HG03103 (cell line): Measurements from ENCODE around the gene TFB1M.
A peak's percentile ranks its signal among the peaks of the same experiment; 100 is the strongest.
"Not testable (repeated sequence)": the region's sequence is repeated elsewhere in the genome, so short reads cannot be mapped to it uniquely, and the experiment has no call there.

ENCODE experiments used
- ATAC-seq: cut with Tn5 transposase; IDR thresholded peaks from one replicate; pipeline ENCODE4 v1.9.1; 2021; ENCODE audit warnings: low read depth; ENCODE audit not compliant: unreplicated experiment

The TFB1M gene

DNA sequence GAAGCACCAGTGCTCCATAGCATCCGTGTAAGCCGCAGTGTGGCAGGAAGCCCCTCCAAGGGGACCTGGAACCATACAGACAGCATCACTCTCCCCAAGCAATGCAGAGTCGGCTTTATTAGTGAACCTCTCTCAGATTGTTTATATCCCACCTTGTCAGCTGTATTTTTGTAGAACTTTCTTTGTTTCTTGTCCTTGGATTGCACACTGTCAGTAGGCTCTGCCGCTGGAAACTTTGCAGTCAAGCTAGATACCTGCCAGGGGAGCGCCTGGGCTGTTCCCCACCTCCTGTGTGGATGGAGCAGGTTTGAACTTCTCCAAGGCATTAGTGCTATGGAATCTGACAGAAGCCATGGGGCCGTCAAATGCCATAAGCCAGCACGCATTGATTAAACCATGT lies 69.1 kb downstream of the TFB1M start:
- no peak for ATAC-seq

DNA sequence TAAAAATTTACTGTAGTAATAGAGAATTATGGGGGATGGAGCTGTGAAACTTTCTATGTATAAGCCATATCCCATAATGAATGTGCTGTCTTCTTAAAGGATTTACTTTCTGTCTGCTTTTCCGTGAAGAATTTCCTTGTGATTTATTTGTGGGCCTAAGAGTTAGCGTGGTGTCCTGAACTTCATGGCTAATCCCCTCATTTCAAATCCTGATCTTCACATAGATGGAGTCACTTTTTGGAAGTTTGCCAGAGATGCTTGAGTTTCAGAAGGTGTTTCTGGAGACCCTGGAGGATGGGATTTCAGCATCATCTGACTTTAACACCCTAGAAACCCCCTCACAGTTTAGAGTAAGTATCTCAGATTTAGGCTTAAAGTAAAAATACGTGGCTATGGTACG lies 69.8 kb downstream of the TFB1M start:
- ATAC-seq, result no peak

DNA sequence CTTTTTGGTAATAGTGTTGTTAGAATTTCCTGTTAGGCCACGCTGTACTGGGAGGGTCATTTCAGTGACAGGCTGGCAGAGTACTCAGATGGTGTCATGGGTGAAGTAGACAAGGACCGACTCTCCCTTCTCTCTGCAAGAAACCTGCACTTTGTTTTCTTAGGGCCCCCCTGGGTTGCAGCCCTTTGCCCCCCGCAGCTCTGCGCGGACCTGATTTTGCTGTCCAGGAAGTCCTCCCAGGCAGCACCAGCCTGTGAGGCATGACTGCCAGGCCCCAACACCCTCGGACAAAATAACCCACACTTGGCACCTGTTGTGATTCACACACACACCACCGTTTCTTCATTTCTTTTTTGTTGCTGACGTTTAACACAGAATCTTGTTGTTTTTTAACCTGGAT lies 72.3 kb downstream of the TFB1M start:
- no peak for ATAC-seq

DNA sequence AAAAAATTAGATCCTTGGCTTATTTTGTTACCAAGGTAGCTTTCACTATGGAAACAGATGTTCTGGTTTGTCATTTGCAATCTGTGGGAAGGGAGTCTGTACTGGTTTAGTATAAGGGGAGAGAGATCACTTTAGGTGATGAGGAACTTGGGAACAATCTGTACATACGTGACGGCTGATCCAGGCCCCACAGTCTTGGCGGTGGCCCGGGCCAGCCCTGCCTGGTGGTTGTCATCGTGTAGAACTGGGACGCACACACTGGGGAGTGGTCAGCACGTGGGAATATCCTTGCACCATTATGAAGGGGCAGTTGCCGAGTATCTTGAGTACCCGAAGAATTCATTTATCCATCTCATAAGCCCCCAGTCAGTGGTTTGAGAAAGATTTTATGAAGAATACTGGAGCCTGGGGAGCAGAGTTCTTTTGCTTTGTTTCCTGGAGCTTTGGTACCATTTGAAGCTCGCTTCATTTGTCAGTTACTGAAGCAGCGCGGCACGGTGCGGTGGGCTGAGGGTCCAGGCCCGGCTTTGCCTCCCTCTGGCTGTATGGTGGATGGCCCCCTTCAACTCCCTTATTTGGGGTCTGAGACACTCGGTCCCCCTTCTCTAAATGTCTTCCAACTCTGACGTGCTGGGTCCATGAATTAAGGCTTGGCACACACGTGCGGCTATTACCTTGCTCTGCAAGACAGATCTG lies 73.2 kb downstream of the TFB1M start:
- no peak for ATAC-seq

DNA sequence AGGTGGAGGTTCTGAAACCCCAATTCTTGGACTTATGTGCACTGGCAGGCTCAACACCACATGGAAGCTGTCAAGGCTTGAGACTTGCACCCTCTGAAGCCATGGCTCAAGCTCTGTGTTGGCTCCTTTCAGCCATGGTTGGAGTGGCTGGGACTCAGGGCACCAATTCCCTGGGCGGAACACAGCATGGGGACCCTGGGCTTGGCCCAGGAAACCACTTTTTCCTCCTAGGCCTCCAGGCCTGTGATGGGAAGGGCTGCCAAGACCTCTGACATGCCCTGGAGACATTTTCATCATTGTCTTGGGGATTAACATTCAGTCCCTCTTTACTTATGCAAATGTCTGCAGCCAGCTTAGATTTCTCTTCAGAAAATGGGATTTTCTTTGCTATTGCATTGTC lies 76.7 kb downstream of the TFB1M start:
- no peak for ATAC-seq

DNA sequence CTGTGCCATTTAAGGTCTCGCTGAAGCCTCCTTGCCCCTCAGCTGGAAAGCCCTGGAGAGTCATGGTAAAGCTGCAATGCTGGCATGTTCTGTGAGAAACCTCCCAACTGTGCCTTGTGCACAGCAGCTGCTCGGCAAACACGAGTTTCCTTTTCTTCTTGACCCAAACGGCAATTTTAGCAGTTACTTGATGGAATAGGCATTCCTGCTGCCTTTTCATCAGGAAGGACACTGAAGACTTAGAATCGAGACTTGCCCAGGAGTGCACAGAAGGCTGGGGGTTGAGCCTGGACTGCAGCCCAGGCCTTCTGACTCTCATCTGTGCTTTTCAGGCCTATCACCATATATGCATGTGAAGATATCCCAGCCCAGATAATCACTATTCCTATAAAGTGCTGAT lies 79.2 kb downstream of the TFB1M start:
- ATAC-seq, result no peak

DNA sequence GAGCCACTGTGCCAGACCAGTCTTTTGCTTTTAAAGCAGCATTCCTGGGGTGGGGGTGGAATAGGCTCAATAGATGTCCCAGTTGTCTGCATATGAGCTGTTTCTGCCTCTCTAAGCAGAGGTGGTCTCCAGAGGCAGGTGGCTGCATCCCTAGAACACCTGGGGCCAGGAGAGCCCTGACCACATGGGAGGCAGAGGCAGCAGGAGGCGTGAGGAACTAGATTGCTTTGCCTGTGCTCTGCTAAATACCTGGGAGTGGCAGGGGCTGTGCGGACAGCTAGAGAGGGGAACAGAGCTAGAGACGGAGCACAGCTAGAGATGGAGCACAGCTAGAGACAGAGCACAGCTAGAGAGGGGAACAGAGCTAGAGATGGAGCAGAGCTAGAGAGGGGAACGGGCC lies 79.6 kb downstream of the TFB1M start:
- ATAC-seq, result no peak

DNA sequence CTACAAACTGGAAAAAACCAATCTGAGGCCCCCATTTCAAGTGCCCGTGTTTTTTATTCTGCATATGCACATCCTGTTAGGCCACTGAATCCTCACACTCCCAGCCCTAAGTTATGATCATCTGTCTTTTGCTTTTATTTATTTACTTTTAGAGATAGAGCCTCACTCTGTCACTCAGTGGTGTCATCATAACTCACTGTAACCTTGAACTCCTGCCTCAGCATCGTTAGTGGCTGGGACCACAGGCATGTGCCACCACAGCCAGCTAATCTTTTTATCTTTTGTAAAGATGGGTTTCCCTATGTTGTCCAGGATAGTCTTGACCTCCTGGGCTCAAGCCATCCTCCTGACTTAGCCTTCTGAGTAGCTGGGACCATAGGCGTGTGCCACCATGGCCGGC lies 80.1 kb downstream of the TFB1M start:
- no peak for ATAC-seq

DNA sequence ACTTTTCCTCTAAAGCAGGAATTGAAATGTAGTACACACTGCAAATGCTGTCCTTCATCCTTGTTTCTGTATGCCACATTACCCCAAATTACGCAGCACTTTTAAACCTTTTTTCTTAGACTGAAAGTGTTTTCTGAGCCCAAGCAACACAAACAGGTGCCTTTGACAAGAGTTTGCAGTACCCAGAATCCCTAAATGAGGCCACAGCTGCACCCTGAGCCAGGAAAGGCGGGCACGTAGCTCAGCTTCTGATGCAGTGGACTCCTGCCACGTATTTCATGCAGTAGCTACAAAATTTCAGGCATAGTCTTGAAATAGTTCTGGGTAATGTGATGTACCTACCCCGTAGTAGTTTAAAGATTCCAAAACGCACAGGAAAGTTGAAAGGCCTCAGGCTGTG lies 81.4 kb downstream of the TFB1M start:
- no peak for ATAC-seq

DNA sequence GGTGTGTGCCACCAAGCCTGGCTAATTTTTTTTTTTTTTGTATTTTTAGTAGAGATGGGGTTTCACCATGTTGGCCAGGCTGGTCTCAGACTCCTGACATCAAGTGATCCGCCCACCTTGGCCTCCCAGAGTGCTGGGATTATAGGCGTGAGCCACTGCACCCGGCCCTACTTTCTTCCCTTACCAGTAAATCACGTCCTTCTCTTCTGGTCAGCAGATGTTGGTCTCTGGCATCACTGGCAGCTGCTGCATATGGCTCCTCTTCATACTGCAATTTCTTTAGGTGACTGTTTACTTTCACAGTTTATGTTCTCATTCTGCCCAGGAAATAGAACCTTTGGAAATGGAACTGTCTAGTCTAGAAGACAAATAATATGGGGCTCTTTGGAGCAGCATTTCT lies 83.3 kb downstream of the TFB1M start:
- ATAC-seq, result not testable (repeated sequence)

DNA sequence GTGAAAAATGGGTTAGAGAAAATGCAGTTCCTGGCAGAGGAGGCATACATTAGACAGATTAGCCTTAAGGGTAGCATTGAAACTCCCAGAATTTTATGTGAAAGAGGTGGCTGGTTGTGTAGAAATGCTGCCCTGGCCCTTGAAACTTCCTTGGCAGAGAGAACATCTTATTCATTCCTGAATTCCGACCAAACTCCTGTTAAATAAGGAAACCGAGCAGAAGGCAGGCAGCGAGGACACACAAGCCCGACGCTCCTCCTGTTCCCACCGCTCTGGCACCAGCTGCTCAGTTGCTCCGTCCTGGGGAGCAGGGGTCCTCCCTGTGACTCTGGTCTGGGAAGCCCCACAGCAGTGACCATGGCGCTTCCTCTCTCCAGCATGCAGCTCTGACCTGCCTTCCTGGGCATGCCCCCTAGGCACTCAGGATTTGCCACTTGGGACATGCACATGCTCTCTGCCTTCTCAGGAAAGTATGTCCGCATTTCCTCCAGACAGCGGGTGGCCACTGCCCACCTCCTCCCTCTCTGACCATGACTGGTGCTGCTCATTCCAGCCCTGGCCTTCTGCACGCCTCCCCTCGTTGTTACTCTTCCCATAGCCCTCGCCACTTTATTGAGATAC lies 85.6 kb downstream of the TFB1M start:
- no peak for ATAC-seq

DNA sequence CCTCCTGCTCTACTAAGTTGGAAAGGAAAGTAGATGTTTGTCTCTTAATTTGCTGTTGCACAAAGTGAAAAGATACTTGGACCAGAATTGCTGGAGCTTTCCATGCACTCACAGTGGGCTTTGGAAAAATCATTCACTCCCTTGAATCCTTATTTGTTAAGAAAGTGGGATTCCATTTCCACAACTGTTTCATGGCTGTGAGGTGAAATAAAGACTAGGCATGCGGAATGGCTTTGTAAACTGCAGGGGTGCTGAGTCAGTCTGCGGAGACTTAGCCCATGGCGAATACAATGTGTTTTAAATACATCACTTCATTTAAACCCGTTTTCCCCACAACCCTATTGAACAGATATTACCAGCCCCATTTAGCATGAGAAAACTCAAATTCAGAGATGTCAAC lies 87.2 kb downstream of the TFB1M start:
- ATAC-seq, result no peak

DNA sequence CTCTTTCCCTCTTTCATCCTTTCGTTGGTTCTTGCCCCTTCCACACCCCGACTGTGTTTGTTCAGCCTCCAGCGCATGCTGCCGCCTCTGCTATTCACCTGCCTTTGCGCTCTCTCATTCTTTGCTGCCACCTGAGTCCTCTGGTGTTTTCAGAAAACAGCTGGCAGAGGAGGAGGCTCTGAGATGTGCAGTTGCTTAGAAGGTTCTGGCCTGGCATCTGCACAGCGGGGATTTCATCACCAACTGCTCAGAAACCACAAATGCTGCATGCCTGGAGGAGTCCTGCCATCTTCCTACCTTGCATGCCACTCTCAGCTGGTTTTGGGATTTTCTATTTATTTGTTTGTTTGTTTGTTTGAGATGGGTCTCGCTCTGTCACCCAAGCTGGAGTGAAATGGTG lies 89.7 kb downstream of the TFB1M start:
- no peak for ATAC-seq

DNA sequence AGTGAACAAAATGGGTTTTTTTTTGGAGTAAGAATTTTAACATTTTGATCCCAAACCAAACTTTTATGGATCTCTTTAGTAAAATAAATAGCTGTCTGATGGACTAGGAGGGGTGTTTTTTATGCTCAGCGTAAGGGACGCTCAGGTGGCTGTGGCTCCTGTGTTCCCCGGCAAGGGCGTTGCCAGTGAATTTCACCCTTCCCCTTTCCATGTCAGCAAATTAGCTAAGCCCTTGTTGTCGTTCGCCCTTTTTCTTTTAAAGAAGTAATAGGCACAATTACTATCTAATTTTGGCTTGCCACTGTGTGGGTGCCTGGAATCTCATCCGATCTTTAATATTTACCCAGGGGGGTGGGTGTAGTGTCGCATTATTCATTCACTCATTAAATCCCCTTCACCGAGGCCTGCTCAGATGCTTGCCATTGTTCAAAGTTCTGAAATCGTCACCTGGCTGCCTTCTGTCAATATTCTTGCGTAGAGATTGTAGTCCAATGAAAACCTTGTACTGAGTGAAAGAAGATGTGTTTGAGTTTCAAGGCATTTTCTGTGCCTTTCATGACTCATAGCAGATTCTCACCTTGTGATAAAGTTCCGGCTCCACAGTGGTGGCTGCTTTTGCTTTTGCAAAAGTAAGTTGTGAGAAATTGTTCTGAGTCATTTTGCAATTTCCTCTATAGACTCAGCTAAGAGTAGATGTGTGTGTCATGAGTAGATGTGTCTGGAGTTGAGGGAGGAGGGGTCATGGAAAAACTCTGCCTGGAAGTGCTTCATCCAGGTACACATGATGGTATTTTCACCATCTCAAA lies 90.4 kb downstream of the TFB1M start:
- peak; percentile 96 for ATAC-seq

DNA sequence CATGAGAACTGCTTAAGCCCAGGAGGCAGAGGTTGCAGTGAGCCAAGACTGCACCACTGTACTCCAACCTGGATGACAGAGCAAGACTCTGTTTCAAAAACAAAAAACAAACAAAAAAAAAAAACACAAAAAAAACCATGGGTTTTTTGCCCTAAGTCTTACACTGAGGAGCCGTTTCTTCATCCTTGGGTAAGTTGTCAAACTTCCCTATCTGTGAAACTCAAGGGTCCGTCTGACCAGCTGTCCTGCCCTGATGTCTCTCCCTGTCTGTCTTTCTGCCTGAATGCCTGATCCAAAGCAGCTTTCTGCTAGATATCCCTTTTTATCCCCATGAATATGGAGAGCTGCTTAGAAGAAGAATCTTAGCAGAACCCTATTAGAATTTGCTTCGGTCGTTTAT lies 91.8 kb downstream of the TFB1M start:
- ATAC-seq, result no peak

DNA sequence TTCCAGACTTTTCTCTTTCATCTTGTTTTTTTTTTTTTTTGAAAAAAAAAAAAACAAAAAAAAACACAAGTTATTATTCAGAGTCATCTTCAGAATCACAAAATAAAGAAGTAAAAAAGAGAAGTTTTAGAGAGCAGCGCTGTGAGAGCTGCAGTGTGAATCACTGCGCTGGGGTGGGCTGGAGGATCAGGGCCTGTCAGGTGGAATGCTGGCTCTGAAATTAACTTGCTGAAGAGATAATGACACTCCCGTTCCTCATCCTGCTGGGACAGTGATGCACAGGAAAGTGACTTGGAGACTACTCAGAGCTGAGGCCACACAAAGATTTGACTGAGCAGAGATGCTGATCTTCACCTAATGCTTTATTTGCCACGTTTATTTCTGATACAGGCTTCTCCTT lies 93.2 kb downstream of the TFB1M start:
- ATAC-seq, result no peak

DNA sequence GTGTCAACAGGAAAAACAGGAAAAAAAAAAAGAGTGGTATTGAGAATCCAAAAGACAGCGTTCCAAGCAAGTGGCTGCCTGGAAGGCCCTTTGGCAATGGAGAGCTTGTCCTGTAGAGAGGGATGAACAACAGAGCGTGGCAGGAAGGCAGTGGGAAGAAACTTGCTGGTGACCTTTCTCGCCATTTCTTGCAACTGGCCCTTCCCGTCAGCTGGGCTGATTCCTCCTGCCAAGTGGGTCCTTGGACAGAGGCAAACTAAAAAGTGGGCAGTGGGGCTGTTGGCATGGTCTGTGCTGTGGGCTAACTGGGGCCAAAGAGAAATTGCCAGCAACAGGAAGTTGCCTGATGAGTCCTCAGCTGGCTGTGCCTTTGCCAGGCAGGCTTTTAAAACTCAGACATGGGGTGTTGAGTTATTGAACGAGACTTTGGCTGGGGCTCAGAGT lies 94.4 kb downstream of the TFB1M start:
- ATAC-seq, result no peak

DNA sequence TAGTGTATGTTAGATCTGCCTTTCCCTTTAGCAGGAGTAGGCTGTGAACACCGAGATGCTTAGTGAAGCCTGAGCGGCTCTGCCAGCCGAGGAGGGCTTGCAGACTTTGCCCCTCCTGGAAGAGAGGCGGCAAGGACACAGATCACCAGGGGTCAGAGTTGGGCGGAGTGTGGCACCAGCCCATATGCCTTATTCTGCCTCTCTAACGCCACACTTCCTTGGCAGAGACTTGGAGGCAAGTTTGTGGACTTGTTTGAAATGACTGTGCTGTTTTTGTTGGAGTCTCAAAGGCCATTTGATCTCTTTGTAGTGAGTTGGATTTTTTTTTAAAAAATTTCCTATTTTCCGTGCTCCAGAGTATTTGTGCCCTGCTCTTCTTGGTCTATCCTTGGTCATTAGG lies 95.0 kb downstream of the TFB1M start:
- no peak for ATAC-seq

DNA sequence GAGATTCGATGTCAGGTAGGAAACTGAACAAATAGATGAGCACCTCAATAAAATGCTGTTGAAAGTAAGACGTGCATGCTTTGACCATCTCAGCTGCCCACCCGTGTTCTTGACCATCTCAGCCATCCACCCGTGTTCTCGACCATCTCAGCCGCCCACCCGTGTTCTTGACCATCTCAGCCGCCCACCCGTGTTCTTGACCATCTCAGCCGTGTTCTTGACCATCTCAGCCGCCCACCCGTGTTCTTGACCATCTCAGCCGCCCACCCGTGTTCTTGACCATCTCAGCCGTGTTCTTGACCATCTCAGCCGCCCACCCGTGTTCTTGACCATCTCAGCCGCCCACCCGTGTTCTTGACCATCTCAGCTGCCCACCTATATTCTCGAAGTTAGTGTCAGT lies 95.6 kb downstream of the TFB1M start:
- ATAC-seq, result not testable (repeated sequence)

DNA sequence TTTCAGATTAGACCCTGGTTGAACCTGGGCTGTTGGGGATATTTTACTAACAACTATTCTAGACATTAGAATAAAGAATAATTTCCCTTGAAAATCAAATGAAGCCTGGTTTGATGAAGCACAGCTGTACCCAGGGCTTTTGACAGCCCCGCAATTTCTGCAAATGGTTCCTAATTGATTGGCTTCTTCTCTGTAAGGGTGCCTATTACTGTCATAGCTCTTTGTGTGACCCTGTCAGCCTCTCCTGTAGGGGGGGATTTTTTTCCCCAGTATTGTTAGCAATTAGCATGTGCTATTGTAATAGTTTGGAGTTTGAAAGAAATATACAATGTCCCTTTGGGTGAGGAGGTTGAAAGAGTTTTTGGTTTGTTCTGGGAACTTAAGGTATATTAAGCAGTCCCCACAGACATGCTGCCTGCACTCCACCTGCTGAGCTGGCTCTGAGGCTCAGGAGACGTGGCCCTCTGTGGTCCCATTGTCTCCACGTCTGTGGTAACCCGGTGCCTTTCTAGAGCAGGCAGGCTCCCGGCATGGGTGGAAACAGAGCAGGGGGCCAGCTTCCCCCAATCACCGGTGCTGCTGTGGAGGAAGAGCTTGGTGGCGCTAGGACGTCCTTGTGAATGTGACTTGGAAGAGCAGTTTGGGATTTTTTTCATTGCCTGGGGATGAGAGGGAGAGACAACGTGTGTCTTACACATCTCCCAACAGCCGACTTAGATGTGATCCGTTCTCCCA lies 97.8 kb downstream of the TFB1M start:
- ATAC-seq, result no peak

DNA sequence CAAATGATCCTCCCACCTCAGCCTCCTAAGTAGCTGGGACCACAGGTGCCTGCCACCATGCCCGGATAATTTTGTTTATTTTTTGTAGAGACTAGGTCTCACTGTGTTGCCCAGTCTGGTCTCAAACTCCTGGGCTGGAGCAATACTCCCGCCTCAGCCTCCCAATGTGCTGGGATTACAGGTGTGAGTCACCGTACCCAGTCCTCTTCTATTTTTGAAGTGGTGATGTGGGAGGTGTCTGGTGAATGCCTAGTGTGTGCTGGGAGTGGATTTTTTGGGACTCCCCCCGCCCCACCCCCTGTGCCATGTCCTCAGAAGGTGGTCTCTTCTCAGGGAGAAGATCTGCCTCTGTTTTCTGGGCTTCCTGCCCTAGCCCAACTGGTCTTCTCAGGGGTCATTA lies 98.4 kb downstream of the TFB1M start:
- ATAC-seq, result no peak
